ENCODE results near the gene SEMA5B.

SEMA5B gene

GRCh38 chr3:123021996-123022510, 5.5 kb downstream of the SEMA5B start:
- DNase-seq, result no peak

- no peak for DNase-seq
Observed at GRCh38 chr3:123021388-123021787, 6.2 kb downstream of the SEMA5B start.

- DNase-seq, result no peak
Observed at GRCh38 chr3:123020709-123021108, 6.9 kb downstream of the SEMA5B start.

GRCh38 chr3:123019591-123019990, 8.0 kb downstream of the SEMA5B start:
- no peak for DNase-seq

GRCh38 chr3:123019161-123019560, 8.4 kb downstream of the SEMA5B start:
- DNase-seq, result no peak

GRCh38 chr3:123018683-123019082, 8.9 kb downstream of the SEMA5B start:
- no peak for DNase-seq

GRCh38 chr3:123015596-123015995, 12.0 kb downstream of the SEMA5B start:
- DNase-seq, result no peak

GRCh38 chr3:123013876-123014275, 13.7 kb downstream of the SEMA5B start:
- no peak for DNase-seq

GRCh38 chr3:123012652-123013051, 14.9 kb downstream of the SEMA5B start:
- DNase-seq, result no peak

- no peak for DNase-seq
Observed at GRCh38 chr3:123011447-123011846, 16.1 kb downstream of the SEMA5B start.

GRCh38 chr3:123008840-123009239, 18.7 kb downstream of the SEMA5B start:
- no peak for DNase-seq

GRCh38 chr3:123006609-123007008, 21.0 kb downstream of the SEMA5B start:
- no peak for DNase-seq

GRCh38 chr3:123005291-123005690, 22.3 kb downstream of the SEMA5B start:
- DNase-seq, result no peak

- DNase-seq, result no peak
Observed at GRCh38 chr3:123004201-123004918, 23.2 kb downstream of the SEMA5B start.

- no peak for DNase-seq
Observed at GRCh38 chr3:123002749-123003497, 24.6 kb downstream of the SEMA5B start.

- DNase-seq, result no peak
Observed at GRCh38 chr3:123002100-123002748, 25.3 kb downstream of the SEMA5B start.

- DNase-seq, result no peak
Observed at GRCh38 chr3:122998856-122999255, 28.7 kb downstream of the SEMA5B start.

GRCh38 chr3:122998206-122998605, 29.4 kb downstream of the SEMA5B start:
- no peak for DNase-seq

GRCh38 chr3:122996038-122996580, 31.5 kb downstream of the SEMA5B start:
- DNase-seq, result no peak

- no peak for DNase-seq
Observed at GRCh38 chr3:122994954-122995353, 32.6 kb downstream of the SEMA5B start.

- DNase-seq, result no peak
Observed at GRCh38 chr3:122993124-122993978, 34.2 kb downstream of the SEMA5B start.

- no peak for DNase-seq
Observed at GRCh38 chr3:122992676-122993075, 34.9 kb downstream of the SEMA5B start.

Measured in stimulated activated CD4-positive, alpha-beta T cell treated with anti-CD3 and anti-CD28 coated beads, Interleukin-15, amount 100 ng/mL, for 24 hours (primary cell).